BLaER1 (cell line): ENCODE measurements around the gene PKDREJ.
"Not testable (repeated sequence)": the region's sequence is repeated elsewhere in the genome, so short reads cannot be mapped to it uniquely, and the experiment has no call there.

Experiments used
- H3K27ac ChIP-seq: shearing (Covaris generic); formaldehyde crosslinking; 2 replicates; pipeline ENCODE4 v1.8.1; 2022
- H3K27me3 ChIP-seq: shearing (Covaris generic); formaldehyde crosslinking; 2 replicates; pipeline ENCODE4 v1.8.1; 2022
- H3K36me3 ChIP-seq: shearing (Covaris generic); formaldehyde crosslinking; 2 replicates; pipeline ENCODE4 v1.8.1; 2022
- H3K4me1 ChIP-seq: shearing (Covaris generic); formaldehyde crosslinking; 2 replicates; pipeline ENCODE4 v1.8.1; 2022
- H3K4me2 ChIP-seq: shearing (Covaris generic); formaldehyde crosslinking; 2 replicates; pipeline ENCODE4 v1.8.1; 2022
- H3K4me3 ChIP-seq: shearing (Covaris generic); formaldehyde crosslinking; 2 replicates; pipeline ENCODE4 v1.8.1; 2022
- H3K9ac ChIP-seq: shearing (Covaris generic); formaldehyde crosslinking; 2 replicates; pipeline ENCODE4 v1.8.1; 2022
- H3K9me3 ChIP-seq: shearing (Covaris generic); formaldehyde crosslinking; 2 replicates; pipeline ENCODE4 v1.8.1; 2022
- H4K20me1 ChIP-seq: shearing (Covaris generic); formaldehyde crosslinking; 2 replicates; pipeline ENCODE4 v1.8.1; 2022
- Cebpa-rat ChIP-seq: shearing (Covaris generic); IDR thresholded peaks from 2 replicates; pipeline ENCODE4 v1.8.1; 2022

Gene PKDREJ, protein sequence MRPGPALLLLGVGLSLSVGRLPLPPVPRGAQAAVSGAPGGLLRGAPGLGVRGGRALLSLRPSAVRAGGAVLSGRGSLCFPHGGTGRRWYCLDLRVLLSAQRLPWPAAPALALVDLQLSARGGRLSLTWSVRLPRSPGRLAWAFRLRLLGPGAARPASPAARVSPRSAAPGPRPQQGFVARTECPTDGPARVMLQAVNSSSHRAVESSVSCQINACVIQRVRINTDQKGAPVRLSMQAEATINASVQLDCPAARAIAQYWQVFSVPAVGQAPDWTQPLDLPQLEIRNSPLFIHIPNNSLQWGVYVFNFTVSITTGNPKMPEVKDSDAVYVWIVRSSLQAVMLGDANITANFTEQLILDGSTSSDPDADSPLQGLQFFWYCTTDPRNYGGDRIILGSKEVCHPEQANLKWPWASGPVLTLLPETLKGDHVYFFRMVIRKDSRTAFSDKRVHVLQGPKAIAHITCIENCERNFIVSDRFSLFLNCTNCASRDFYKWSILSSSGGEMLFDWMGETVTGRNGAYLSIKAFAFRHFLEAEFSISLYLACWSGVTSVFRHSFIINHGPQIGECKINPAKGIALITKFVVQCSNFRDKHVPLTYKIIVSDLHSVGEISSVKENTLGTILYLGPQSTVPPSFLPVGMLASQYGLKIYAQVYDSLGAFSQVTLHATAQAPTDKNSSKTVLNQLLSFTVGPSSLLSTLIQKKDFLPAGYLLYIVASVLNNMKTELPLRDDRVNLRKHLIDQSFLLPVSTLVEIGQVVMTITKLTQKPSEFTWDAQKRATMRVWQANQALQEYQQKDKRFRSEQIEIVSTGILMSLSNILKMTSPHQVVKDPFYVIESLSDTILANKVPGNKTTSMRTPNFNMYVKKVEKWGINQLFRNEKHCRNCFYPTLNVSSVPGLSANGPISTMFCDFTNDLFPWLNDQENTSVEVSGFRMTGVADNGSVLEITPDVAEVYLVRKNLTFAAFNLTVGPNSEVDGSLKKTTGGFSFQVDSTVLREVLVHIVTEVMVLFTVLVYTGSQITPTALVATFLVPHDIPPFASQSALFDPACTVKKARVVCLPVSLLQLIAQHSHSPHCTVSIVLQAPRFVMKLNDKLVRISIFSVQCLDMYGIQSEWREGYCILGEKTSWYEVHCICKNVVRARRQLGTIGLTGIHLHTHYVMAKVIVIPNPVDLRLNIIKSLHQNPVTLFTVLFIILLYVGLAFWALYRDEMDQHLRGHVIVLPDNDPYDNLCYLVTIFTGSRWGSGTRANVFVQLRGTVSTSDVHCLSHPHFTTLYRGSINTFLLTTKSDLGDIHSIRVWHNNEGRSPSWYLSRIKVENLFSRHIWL (N-terminal part only)

DNA sequence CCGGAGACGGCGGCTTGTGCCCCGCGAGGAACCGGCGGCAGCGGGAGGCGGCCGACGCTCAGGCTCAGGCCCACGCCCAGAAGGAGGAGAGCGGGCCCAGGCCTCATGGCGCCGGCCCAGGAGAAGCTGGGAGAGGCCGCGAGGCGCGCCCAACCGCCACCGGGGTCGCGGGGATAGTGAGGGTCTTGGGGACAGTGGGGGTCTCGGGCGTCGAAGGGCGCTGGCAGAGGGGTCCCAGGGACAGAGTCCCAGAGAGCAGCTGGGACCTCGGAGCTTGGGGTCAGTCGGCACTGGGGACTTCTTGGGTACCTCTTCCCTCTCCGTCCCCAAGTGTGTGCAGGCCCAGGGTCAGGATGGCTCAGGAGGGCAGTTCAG lies at the start of gene PKDREJ:
Gene PKDREJ (minus strand): TSS at position 128 of the 375 bp plus-strand sequence. CDS start 21 bp downstream, at position 107.
- Histone ChIP-seq H3K27me3 (peaks cover 14% of the 10 kb centered on the region), H3K36me3 (no peaks in the 10 kb centered on the region), H3K9ac (no peak within 1 kb of the TSS), H3K27ac (no peak within 1 kb of the TSS), H3K4me1 (peaks cover 19% of the 10 kb centered on the region), H4K20me1 (no peaks in the 10 kb centered on the region), H3K4me2 (no peak within 1 kb of the TSS), H3K9me3 (peaks cover 82% of the 10 kb centered on the region), H3K4me3 (peak within 1 kb of the TSS; percentile 28)
- no peak for TF ChIP-seq Cebpa-rat

DNA sequence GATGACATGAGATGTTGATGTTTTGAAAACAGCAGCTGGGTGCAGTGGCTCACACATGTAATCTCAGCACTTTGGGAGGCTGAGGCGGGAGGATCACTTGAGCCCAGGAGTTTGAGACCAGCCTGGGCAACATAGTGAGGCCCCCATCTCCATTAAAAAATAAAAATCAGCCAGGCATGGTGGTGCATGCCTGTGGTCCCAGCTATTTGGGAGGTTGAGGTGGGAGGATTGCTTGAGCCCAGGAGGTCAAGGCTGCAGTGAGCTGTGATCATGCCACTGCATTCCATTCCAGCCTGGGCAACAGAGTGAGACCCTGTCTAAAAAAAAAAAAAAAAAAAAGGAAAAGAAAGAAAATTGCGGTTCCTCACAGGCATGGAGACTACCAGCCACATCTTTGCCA lies 49.7 kb upstream of the PKDREJ start:
- Histone ChIP-seq H3K36me3 (peaks cover 100% of the 10 kb centered on the region), H4K20me1 (peaks cover 35% of the 10 kb centered on the region)
- not testable (repeated sequence) for H3K4me1 ChIP-seq, H3K9me3 ChIP-seq, H3K9ac ChIP-seq, H3K4me3 ChIP-seq, H3K27me3 ChIP-seq, H3K4me2 ChIP-seq, H3K27ac ChIP-seq

DNA sequence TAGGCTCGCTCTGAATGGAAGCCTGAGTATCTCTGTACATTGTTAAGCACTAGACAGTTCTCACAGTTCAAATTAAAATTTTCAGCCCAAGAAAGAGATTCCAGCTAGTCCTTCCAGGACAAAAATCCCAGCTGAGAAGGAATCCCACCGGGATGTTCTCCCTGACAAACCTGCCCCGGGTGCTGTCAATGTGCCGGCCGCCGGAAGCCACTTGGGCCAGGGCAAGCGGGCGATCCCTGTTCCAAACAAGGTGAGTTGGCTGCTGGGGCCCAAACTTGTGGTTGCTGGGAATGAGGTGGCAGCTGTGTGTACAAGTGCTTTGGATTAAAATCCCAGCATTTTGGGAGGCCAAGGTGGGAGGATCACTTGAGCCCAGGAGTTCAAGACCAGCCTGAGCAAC lies 48.9 kb upstream of the PKDREJ start:
- Histone ChIP-seq H3K4me3 (no peak overlapping the region), H3K9me3 (no peaks in the 10 kb centered on the region), H3K4me1 (no peaks in the 10 kb centered on the region), H4K20me1 (peaks cover 36% of the 10 kb centered on the region), H3K27ac (no peak overlapping the region; the same call in 1 of the 2 replicates), H3K27me3 (no peaks in the 10 kb centered on the region), H3K9ac (no peak overlapping the region), H3K4me2 (no peak overlapping the region), H3K36me3 (peaks cover 100% of the 10 kb centered on the region)
- no peak for TF ChIP-seq Cebpa-rat

DNA sequence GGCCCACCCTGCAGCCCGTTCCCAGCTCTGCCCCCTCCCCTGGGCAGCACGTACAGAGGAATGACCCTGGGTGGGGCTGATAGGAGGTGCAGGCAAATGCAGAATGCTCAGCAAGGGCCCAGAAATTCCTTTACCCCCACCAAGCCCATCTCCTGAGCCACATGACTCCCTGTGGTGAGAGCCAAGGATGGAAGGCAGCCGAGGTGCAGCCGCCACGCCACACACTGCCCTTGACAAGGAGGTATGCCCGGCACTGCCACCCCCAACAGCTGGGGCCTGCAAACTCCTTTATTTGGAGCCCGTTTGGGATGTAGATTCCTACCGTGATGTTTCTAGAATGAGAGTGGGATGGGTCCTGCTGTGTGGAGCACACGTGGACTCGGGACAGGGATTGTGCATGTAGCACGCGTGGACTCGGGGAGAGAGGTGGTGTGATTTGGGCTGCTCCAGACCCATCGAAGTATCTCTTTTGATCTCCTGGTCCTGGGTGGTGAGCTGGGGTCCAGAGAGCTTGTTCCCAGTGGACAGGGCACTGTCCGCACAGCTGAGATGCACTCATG lies 46.5 kb upstream of the PKDREJ start:
- Histone ChIP-seq H3K36me3 (peaks cover 96% of the 10 kb centered on the region), H3K4me3 (no peak overlapping the region), H3K27ac (no peak overlapping the region), H3K4me2 (no peak overlapping the region), H3K9ac (no peak overlapping the region), H4K20me1 (peaks cover 46% of the 10 kb centered on the region), H3K4me1 (no peaks in the 10 kb centered on the region), H3K9me3 (no peaks in the 10 kb centered on the region), H3K27me3 (no peaks in the 10 kb centered on the region)
- TF ChIP-seq Cebpa-rat, result no peak

DNA sequence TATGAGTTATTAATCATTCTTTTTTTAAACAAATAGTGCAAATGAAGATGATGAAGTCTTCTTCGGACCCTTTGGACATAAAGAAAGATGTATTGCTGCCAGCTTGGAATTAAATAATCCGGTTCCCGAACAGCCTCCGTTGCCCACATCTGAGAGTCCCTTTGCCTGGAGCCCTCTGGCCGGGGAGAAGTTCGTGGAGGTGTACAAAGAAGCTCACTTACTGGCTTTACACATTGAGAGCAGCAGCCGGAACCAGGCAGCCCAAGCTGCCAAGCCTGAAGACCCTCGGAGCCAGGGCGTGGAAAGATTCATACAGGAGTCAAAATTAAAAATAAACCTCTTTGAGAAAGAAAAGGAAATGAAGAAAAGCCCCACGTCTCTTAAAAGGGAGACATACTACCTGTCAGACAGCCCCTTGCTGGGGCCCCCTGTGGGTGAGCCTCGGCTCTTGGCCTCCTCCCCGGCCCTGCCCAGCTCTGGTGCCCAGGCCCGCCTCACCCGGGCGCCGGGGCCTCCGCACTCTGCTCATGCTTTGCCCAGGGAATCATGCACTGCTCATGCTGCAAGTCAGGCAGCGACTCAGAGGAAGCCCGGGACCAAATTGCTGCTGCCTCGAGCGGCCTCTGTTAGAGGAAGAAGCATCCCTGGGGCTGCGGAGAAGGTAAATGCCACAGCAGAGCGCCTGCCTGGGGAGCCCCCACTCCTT lies 45.3 kb upstream of the PKDREJ start:
- no peak for TF ChIP-seq Cebpa-rat
- Histone ChIP-seq H3K36me3 (peaks cover 96% of the 10 kb centered on the region), H3K4me1 (peaks cover 5% of the 10 kb centered on the region; the same call in 1 of the 2 replicates), H3K4me2 (no peak overlapping the region), H4K20me1 (peaks cover 58% of the 10 kb centered on the region), H3K9me3 (no peaks in the 10 kb centered on the region), H3K27me3 (no peaks in the 10 kb centered on the region), H3K9ac (no peak overlapping the region), H3K27ac (peak overlapping the region; percentile 7; the same call in 1 of the 2 replicates), H3K4me3 (no peak overlapping the region)

DNA sequence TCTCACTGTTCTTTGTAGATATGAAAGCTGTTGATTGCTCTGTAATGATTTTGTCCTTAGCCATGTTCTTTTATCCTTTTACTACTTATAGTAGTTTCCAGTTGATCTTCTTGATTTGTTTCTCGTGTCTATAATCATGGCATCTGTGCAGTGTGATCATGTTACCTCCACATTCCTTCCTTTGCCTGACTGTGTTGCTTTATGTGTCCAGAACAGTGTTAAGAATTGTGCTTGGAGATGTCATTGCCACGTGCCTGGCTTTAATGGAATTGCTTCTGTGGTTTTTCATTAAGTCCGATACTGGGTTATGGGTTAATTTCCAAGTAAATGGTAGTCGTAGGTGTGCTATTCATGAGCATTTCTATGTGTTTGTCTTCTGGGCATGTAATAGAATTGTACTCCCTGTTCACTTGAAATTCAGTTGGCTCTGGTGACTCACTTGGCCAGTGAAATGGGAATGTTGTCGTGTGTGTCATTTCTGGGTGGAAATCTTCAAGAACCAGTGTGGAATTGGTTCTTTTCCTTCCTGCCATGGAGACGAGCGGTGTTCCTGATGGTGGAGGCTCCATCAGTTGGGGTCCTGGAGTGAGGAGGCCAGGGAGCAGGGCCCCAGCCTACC lies 40.3 kb upstream of the PKDREJ start:
- Histone ChIP-seq H3K9ac (no peak overlapping the region), H3K27me3 (no peaks in the 10 kb centered on the region), H4K20me1 (peaks cover 38% of the 10 kb centered on the region), H3K9me3 (no peaks in the 10 kb centered on the region), H3K36me3 (peaks cover 93% of the 10 kb centered on the region), H3K4me2 (no peak overlapping the region), H3K27ac (no peak overlapping the region), H3K4me1 (peaks cover 22% of the 10 kb centered on the region), H3K4me3 (no peak overlapping the region)
- no peak for TF ChIP-seq Cebpa-rat

DNA sequence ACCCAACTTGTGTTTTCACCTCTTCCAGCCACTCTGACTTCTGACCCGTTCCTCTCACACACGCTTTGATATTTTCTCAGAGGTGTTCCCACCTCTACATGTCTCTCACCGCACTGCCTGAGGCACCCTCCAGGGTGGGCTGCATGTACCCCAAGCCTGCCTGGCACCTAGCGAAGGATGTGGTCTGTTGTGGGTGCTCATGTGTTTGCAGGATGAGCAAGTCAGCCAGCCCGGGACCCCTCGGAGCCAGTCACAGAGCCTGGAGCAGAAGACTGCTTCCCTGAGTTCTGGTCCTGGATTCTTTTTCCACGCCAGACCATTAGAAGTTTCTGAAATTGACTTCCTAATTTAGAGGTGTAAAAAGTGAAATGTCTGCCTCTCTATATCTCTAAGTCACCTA lies 37.3 kb upstream of the PKDREJ start:
- no peak overlapping the region; the same call in 1 of the 2 replicates for H3K9ac ChIP-seq
- H3K4me2 ChIP-seq, result no peak overlapping the region
- H3K9me3 ChIP-seq, result no peaks in the 10 kb centered on the region
- peaks cover 45% of the 10 kb centered on the region for H3K4me1 ChIP-seq
- H3K4me3 ChIP-seq, result no peak overlapping the region
- peaks cover 71% of the 10 kb centered on the region for H3K36me3 ChIP-seq
- peaks cover 27% of the 10 kb centered on the region for H4K20me1 ChIP-seq
- no peaks in the 10 kb centered on the region for H3K27me3 ChIP-seq
- no peak for TF ChIP-seq Cebpa-rat
- no peak overlapping the region for H3K27ac ChIP-seq

DNA sequence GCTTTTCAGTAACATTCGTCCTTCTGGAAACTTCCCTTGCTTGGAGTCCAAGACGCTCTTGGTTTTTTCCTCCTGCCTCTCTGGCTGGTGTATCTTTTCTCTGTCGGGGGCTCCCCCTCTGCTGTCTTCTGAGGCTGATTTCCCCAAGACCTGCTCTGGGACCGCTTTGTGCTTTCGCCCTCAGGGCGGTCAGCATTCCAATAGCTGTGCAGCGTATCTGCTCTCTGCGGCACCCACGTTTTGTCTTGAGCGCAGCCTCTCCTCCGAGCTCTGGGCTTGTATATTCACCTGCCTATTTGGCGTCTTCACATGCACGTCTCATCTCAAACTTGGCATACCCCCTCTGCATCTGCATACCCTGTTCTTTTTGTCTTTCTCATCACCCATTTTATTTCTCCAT lies 36.0 kb upstream of the PKDREJ start:
- Histone ChIP-seq H3K36me3 (peaks cover 59% of the 10 kb centered on the region), H3K4me3 (no peak overlapping the region)

More for the DNA sequence above, 36.0 kb upstream of the PKDREJ start:
- Histone ChIP-seq H3K4me1 (peaks cover 59% of the 10 kb centered on the region), H3K4me2 (peak overlapping the region; percentile 88), H3K27me3 (no peaks in the 10 kb centered on the region), H3K9ac (peak overlapping the region; percentile 28; the same call in 1 of the 2 replicates), H3K9me3 (no peaks in the 10 kb centered on the region), H3K27ac (no peak overlapping the region), H4K20me1 (peaks cover 18% of the 10 kb centered on the region)
- TF ChIP-seq Cebpa-rat, result no peak
